HepG2 (cell line): ENCODE measurements around the gene LMBRD2. TPM values are rescaled to one million over a fixed set of nuclear protein-coding genes. Genes with fewer than 3 reads are reported as not detected.
A peak's percentile ranks its signal among the peaks of the same experiment; 100 is the strongest.

Experiments used
- ARID3A ChIP-seq: IDR thresholded peaks from 2 replicates; pipeline ENCODE4 v1.6.1; 2012; ENCODE audit warnings: low read depth, low read length, improper control_type of control experiment
- ATF3 ChIP-seq: sonication (generic); formaldehyde crosslinking; IDR thresholded peaks from 2 replicates; pipeline ENCODE4 v1.4.0; 2020; ENCODE audit warnings: missing genetic modification reagents
- DR1 ChIP-seq: sonication (generic); formaldehyde crosslinking; IDR thresholded peaks from 2 replicates; pipeline ENCODE4 v1.8.0; 2021; ENCODE audit warnings: mild to moderate bottlenecking, missing genetic modification reagents, inconsistent platforms
- E2F5 ChIP-seq: sonication (generic); formaldehyde crosslinking; conservative IDR thresholded peaks from 2 replicates; pipeline ENCODE4 v1.4.0; 2020; ENCODE audit warnings: missing genetic modification reagents
- KMT2B ChIP-seq: IDR thresholded peaks from 2 replicates; pipeline ENCODE4 v1.6.1; 2016; ENCODE audit warnings: missing genetic modification reagents, missing compliant biosample characterization
- MBNL3 ChIP-seq: fragments of 250-450 bp; sonication (Bioruptor Pico); conservative IDR thresholded peaks from 2 replicates; pipeline ENCODE4 v1.8.0; 2022; ENCODE audit warnings: mild to moderate bottlenecking, inconsistent platforms
- MLX ChIP-seq: IDR thresholded peaks from 2 replicates; pipeline ENCODE4 v1.6.1; 2016
- NFIB ChIP-seq: sonication (generic); formaldehyde crosslinking; IDR thresholded peaks from 2 replicates; pipeline ENCODE4 v1.9.0; 2021; ENCODE audit warnings: missing genetic modification reagents, mild to moderate bottlenecking, borderline replicate concordance
- PAWR ChIP-seq: sonication (generic); formaldehyde crosslinking; IDR thresholded peaks from 2 replicates; pipeline ENCODE4 v1.4.0; 2020; ENCODE audit warnings: missing genetic modification reagents, mild to moderate bottlenecking, borderline replicate concordance
- REXO4 ChIP-seq: sonication (generic); formaldehyde crosslinking; IDR thresholded peaks from 2 replicates; pipeline ENCODE4 v1.8.0; 2022; ENCODE audit warnings: missing genetic modification reagents, mild to moderate bottlenecking, borderline replicate concordance
- TARDBP ChIP-seq: sonication (generic); formaldehyde crosslinking; IDR thresholded peaks from 2 replicates; pipeline ENCODE4 v1.8.0; 2022; ENCODE audit warnings: mild to moderate bottlenecking, missing genetic modification reagents
- TBX3 ChIP-seq: fragments of 450-650 bp; IDR thresholded peaks from 2 replicates; pipeline ENCODE4 v1.6.1; 2017; ENCODE audit warnings: antibody characterized with exemption, mild to moderate bottlenecking, inconsistent platforms, borderline replicate concordance
- ZBTB10 ChIP-seq: sonication (generic); formaldehyde crosslinking; IDR thresholded peaks from 2 replicates; pipeline ENCODE4 v1.4.0; 2020; ENCODE audit warnings: missing genetic modification reagents, borderline replicate concordance
- ZBTB25 ChIP-seq: IDR thresholded peaks from 2 replicates; pipeline ENCODE4 v1.6.1; 2018; ENCODE audit warnings: missing genetic modification reagents
- ZMYM4 ChIP-seq: sonication (generic); formaldehyde crosslinking; IDR thresholded peaks from 2 replicates; pipeline ENCODE4 v1.8.1; 2023; ENCODE audit warnings: mild to moderate bottlenecking, missing genetic modification reagents
- ZNF260 ChIP-seq: sonication (generic); formaldehyde crosslinking; IDR thresholded peaks from 2 replicates; pipeline ENCODE4 v1.4.0; 2020; ENCODE audit warnings: missing genetic modification reagents, low read depth, mild to moderate bottlenecking, borderline replicate concordance
- ZNF513 ChIP-seq: sonication (generic); formaldehyde crosslinking; conservative IDR thresholded peaks from 2 replicates; pipeline ENCODE4 v1.5.0; 2020; ENCODE audit warnings: missing genetic modification reagents
- ZNF747 ChIP-seq: sonication (generic); formaldehyde crosslinking; IDR thresholded peaks from 2 replicates; pipeline ENCODE4 v1.8.1; 2023; ENCODE audit warnings: missing genetic modification reagents, mild to moderate bottlenecking, borderline replicate concordance
- ZNF772 ChIP-seq: sonication (generic); formaldehyde crosslinking; IDR thresholded peaks from 2 replicates; pipeline ENCODE4 v1.5.0; 2020; ENCODE audit warnings: mild to moderate bottlenecking, missing genetic modification reagents
- ZNF784 ChIP-seq: sonication (generic); formaldehyde crosslinking; IDR thresholded peaks from 2 replicates; pipeline ENCODE4 v1.5.1; 2020; ENCODE audit warnings: missing genetic modification reagents, mild to moderate bottlenecking, borderline replicate concordance
- polyA plus RNA-seq, 8 experiments: library from polyadenylated mRNA; depleted of rRNA in 3 of 8; stranded (reverse) in 7 of 8; unstranded in 1 of 8; fragments of >200 nt; fragmentation: Illumina TruSeq in 4 of 8; extraction: Trizol in 4 of 8; gene quantifications; 2 replicates each; pipeline versions ENCODE4 v1.2.1 to v1.2.3, GENCODE V29; 2011 to 2016; ENCODE audit warnings: low read depth in 4 of 8, missing spikeins in 1 of 8, mixed read lengths in 1 of 8; ENCODE audit not compliant: insufficient read depth in 1 of 8
- total RNA-seq, 5 experiments: library from RNA; depleted of rRNA; stranded (reverse); fragments of >200 nt; fragmentation: Illumina TruSeq; extraction: Trizol; gene quantifications; 2 replicates each; pipeline ENCODE4 v1.2.3, GENCODE V29; 2016; ENCODE audit warnings: low read depth in 1 of 5

LMBRD2 gene
- total and polyA plus RNA-seq, 2 of the 13 experiments (the other 11 are each of a cell fraction or from before 2014, with no cell fraction given) = 2.0 to 4.7 TPM

GRCh38 chr5:36153726-36154125, 2.0 kb upstream of the LMBRD2 start (continued):
- TF ChIP-seq ZNF260 (CRISPR knock-in tag) (no peak), MBNL3 (CRISPR knock-in tag) (no peak), NFIB (CRISPR knock-in tag) (no peak), ATF3 (CRISPR knock-in tag) (no peak), MLX (peak; percentile 65), ZMYM4 (CRISPR knock-in tag) (peak; percentile 86), ZNF747 (no peak), KMT2B (CRISPR knock-in tag) (no peak), TARDBP (peak; percentile 82), ARID3A (peak; percentile 58), E2F5 (CRISPR knock-in tag) (no peak), ZNF772 (CRISPR knock-in tag) (no peak; the same call in 1 of the 2 replicates), ZNF784 (CRISPR knock-in tag) (no peak), TBX3 (peak; percentile 48; the same call in 1 of the 2 replicates), ZBTB25 (CRISPR knock-in tag) (no peak; the same call in 1 of the 2 replicates), PAWR (no peak), ZNF513 (CRISPR knock-in tag) (no peak), ZBTB10 (CRISPR knock-in tag) (no peak), DR1 (no peak), REXO4 (CRISPR knock-in tag) (no peak)
